H1 (cell line): ENCODE results near the gene TRIL. TPM values are rescaled to one million over a fixed set of nuclear protein-coding genes. Genes with fewer than 3 reads are reported as not detected.

Experiments used
- FOSL1 ChIP-seq: IDR thresholded peaks from 2 replicates; pipeline ENCODE4 v1.6.1; 2011; ENCODE audit warnings: mild to moderate bottlenecking, low read depth, low read length, moderate library complexity; ENCODE audit not compliant: insufficient read depth
- polyA plus RNA-seq, 7 experiments: library from polyadenylated mRNA; depleted of rRNA in 3 of 7; stranded (reverse) in 5 of 7; unstranded in 2 of 7; fragments of >200 nt in 5 of 7; fragments of 200-250 nt in 2 of 7; gene quantifications; 1 replicate in 5 of 7; 2 replicates in 1 of 7; 4 replicates in 1 of 7; pipeline versions ENCODE4 v1.2.1 to v1.2.3, GENCODE V29; 2011 to 2013; ENCODE audit warnings: missing spikeins in 2 of 7, mixed read lengths in 2 of 7
- total RNA-seq: library from RNA; stranded (reverse); fragmentation: NEBNext Ultra II Directional; extraction: Animal tissue kit (Norgen Biotek cat#: 25700); gene quantifications from 2 replicates; pipeline ENCODE4 v1.2.1, GENCODE V29; 2021
- TF ChIP-seq, protein P1 (sequence below): IDR thresholded peaks from 2 replicates; pipeline ENCODE4 v1.6.1; 2011; ENCODE audit warnings: low read depth, mild to moderate bottlenecking, low read length; ENCODE audit not compliant: insufficient read depth

TRIL gene
- total and polyA plus RNA-seq, 2 of the 8 experiments (the other 6 are each of a cell fraction or from before 2014, with no cell fraction given) = 3.9 to 5.5 TPM

DNA sequence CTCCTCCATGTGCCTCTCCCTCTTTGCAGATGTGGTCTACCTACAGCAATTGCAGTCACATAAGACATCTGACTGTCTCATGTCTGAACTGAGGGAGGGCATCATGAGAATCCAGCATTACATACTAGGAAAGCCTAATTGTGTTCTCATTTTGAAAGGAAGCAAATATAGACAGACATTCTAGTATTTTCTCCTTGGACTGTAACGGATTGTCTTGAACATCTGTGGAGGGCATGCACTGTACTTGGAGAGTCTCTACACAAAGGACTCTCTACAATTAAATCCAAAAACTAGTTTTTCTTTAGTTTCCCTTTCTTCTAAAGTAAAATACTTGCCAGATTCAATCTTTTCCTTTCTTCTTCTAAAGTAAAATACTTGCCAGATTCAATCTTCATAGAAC is 34.7 kb upstream of the TRIL start (continued):
- TF ChIP-seq, protein P1, sequence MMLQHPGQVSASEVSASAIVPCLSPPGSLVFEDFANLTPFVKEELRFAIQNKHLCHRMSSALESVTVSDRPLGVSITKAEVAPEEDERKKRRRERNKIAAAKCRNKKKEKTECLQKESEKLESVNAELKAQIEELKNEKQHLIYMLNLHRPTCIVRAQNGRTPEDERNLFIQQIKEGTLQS = no peak
- no peak for TF ChIP-seq FOSL1
